ENCODE results near the gene CRADD. TPM values are rescaled to one million over a fixed set of nuclear protein-coding genes. Genes with fewer than 3 reads are reported as not detected.
"Not testable (repeated sequence)": the region's sequence is repeated elsewhere in the genome, so short reads cannot be mapped to it uniquely, and the experiment has no call there.

The CRADD gene
- total and polyA plus RNA-seq, 2 of the 4 experiments (the other 2 are of a cell fraction), result 11.1 to 14.0 TPM

DNA sequence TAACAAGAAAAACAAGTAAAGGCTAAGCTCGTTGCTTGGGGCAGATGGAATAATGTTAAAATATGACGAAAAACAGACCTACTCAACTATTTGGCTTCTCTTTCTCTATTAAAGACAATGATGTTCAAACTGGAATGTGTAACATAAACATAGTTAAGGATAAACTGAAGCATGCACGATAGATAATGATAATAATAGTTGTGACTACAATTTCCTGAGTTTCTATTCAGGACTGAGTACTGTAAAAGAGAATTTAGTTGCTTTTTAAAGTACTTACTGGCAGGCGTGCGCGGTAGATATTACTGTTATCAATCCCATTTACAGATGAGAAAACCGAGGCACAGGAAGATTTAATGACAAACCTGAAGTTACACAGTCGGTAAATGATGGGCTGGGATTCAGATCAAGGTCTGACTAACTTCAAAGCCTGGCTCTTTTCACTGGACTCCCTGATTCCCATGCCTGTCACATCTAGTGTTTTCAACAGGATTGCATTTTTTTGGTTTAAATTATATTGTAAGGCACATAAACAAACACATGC lies 103.0 kb downstream of the CRADD start:
- intact Hi-C loops (cut with micrococcal nuclease), result no loop called here
- Histone ChIP-seq H2BK5ac (ENCODE audit: low read depth, low read length, poor library complexity, severe bottlenecking) (peak overlapping the region; percentile 91), H3K18ac (ENCODE audit: low read depth, low read length) (peak overlapping the region; percentile 95; the same call in 1 of the 2 replicates), H3K9me1 (ENCODE audit: insufficient read depth, low read length) (peaks cover 10% of the 10 kb centered on the region), H3K56ac (ENCODE audit: extremely low read depth, insufficient read depth, low read length) (peak overlapping the region; percentile 33; the same call in 1 of the 2 replicates), H3K4ac (ENCODE audit: low read depth, low read length) (peak overlapping the region; percentile 76), H3K27ac (ENCODE audit: insufficient read depth, low read length) (peak overlapping the region; percentile 84), H2AK9ac (replicated peaks; ENCODE audit: low read depth, low read length, poor library complexity) (no peak overlapping the region), H2AK5ac (ENCODE audit: low read depth, low read length) (peak overlapping the region; percentile 56), H3K14ac (replicated peaks; ENCODE audit: low read depth, low read length) (peak overlapping the region; percentile 82), H4K8ac (ENCODE audit: low read depth in 2 of 2, low read length in 2 of 2) (peak overlapping the region; percentile 58 to 91), H3K23ac (ENCODE audit: low read depth, low read length) (peak overlapping the region; percentile 64; the same call in 1 of the 2 replicates), H3K79me1 (ENCODE audit: low read depth in 1 of 2, low read length in 2 of 2) (peaks cover 8 to 16% of the 10 kb centered on the region in 2 experiments; a peak in 3 of 4 replicates), H4K5ac (ENCODE audit: low read depth, low read length) (peak overlapping the region; percentile 89; the same call in 1 of the 2 replicates), H2AFZ (replicated peaks; ENCODE audit: low read length, poor library complexity) (no peak overlapping the region), H3K4me1 (ENCODE audit: control insufficient read depth, insufficient read depth, low read length) (peaks cover 29% of the 10 kb centered on the region), H2BK15ac (ENCODE audit: low read depth, low read length) (peak overlapping the region; percentile 87), H3K36me3 (ENCODE audit: control insufficient read depth, insufficient read depth, low read length) (no peaks in the 10 kb centered on the region), H3K27me3 (ENCODE audit: control insufficient read depth, insufficient read depth, low read length) (no peaks in the 10 kb centered on the region), H3K4me3 (ENCODE audit: insufficient read depth, low read depth, low read length) (no peak overlapping the region), H4K20me1 (ENCODE audit: insufficient read depth, low read length) (no peaks in the 10 kb centered on the region), H4K91ac (ENCODE audit: insufficient read depth, low read depth, low read length) (peak overlapping the region; percentile 87), H3K4me2 (ENCODE audit: low read depth, low read length) (peak overlapping the region; percentile 51; the same call in 1 of the 2 replicates), H3K9ac (ENCODE audit: low read depth, low read length) (peak overlapping the region; percentile 52; the same call in 1 of the 2 replicates), H2BK20ac (ENCODE audit: low read depth, low read length) (peak overlapping the region; percentile 92), H3K9me3 (ENCODE audit: control insufficient read depth, insufficient read depth, low read length) (no peaks in the 10 kb centered on the region), H2BK120ac (ENCODE audit: low read depth, low read length) (peak overlapping the region; percentile 95)
- ChIA-PET CTCF (interaction anchor here (1.0 kb wide), 1 partner anchor 321 kb away, joined by 3 read pairs; no protein-coding TSS in a partner anchor), POLR2A (ENCODE audit: unreplicated experiment) (no interaction called here)
- in situ Hi-C loops (cut with MboI; ENCODE audit: low sequenced_read_pairs), result no loop called here
- no CpG with 5 or more reads among the region's 8 CpGs for WGBS, 2 experiments (ENCODE audit: extremely low coverage in 2 of 2, insufficient read length in 1 of 2)
- DNase-seq, result peak; percentile 53
- peak; percentile 18; the same call in 1 of the 2 replicates for ATAC-seq (ENCODE audit: low read depth)
- TF ChIP-seq, protein P1, sequence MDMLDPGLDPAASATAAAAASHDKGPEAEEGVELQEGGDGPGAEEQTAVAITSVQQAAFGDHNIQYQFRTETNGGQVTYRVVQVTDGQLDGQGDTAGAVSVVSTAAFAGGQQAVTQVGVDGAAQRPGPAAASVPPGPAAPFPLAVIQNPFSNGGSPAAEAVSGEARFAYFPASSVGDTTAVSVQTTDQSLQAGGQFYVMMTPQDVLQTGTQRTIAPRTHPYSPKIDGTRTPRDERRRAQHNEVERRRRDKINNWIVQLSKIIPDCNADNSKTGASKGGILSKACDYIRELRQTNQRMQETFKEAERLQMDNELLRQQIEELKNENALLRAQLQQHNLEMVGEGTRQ (IDR thresholded peaks at IDR 0.05; ENCODE audit: low read depth, low read length), result no peak
- peak; percentile 40 for TF ChIP-seq RCOR1 (IDR thresholded peaks at IDR 0.05; ENCODE audit: insufficient replicate concordance, low read length)
- dilution Hi-C loops (cut with HindIII; ENCODE audit: low sequenced_read_pairs, unreplicated experiment), result no loop called here
- BruUV-seq (replicated peaks), result no TSS peak

DNA sequence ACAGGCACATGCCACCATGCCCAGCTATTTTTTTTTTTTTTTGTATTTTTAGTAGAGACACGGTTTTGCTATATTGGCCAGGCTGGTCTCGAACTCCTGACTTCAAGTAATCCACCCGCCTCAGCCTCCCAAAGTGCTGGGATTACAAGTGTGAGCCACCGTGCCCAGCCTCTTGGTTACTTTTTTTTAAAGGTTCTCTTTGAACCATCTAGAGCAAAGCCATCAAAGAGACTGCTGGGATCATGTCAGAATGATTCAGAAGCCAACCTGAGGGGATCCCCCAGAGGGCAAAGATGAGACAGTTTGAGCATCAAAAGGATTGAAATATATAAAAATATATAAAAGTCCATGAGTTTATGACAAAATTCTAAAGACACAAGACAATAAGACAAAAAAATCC lies 103.7 kb downstream of the CRADD start:
- H3K36me3 ChIP-seq (ENCODE audit: control insufficient read depth, insufficient read depth, low read length); H2AFZ ChIP-seq (replicated peaks; ENCODE audit: low read length, poor library complexity); dilution Hi-C loops (cut with HindIII; ENCODE audit: low sequenced_read_pairs, unreplicated experiment); in situ Hi-C loops (cut with MboI; ENCODE audit: low sequenced_read_pairs); H3K4me3 ChIP-seq (ENCODE audit: insufficient read depth, low read depth, low read length); DNase-seq; H4K20me1 ChIP-seq (ENCODE audit: insufficient read depth, low read length); H3K23ac ChIP-seq (ENCODE audit: low read depth, low read length); intact Hi-C loops (cut with micrococcal nuclease); H3K27me3 ChIP-seq (ENCODE audit: control insufficient read depth, insufficient read depth, low read length); POLR2A ChIA-PET (ENCODE audit: unreplicated experiment); H3K9me3 ChIP-seq (ENCODE audit: control insufficient read depth, insufficient read depth, low read length); H3K9ac ChIP-seq (ENCODE audit: low read depth, low read length); BruUV-seq (replicated peaks); H3K27ac ChIP-seq (ENCODE audit: insufficient read depth, low read length); H3K56ac ChIP-seq (ENCODE audit: extremely low read depth, insufficient read depth, low read length); CTCF ChIA-PET; H2AK9ac ChIP-seq (replicated peaks; ENCODE audit: low read depth, low read length, poor library complexity); H3K4me2 ChIP-seq (ENCODE audit: low read depth, low read length); ATAC-seq (ENCODE audit: low read depth): not testable (repeated sequence)
- Histone ChIP-seq H2BK5ac (ENCODE audit: low read depth, low read length, poor library complexity, severe bottlenecking) (peak overlapping the region; percentile 91), H2BK120ac (ENCODE audit: low read depth, low read length) (peak overlapping the region; percentile 74), H4K5ac (ENCODE audit: low read depth, low read length) (peak overlapping the region; percentile 40; the same call in 1 of the 2 replicates), H4K8ac (ENCODE audit: low read depth in 2 of 2, low read length in 2 of 2) (peak overlapping the region; percentile 58 to 77; a peak in 2 of 4 replicates), H2BK15ac (ENCODE audit: low read depth, low read length) (peak overlapping the region; percentile 88; the same call in 2 of the 3 replicates), H3K18ac (ENCODE audit: low read depth, low read length) (peak overlapping the region; percentile 65; the same call in 1 of the 2 replicates), H2BK20ac (ENCODE audit: low read depth, low read length) (peak overlapping the region; percentile 88), H3K9me1 (ENCODE audit: insufficient read depth, low read length) (peaks cover 10% of the 10 kb centered on the region), H3K79me1 (ENCODE audit: low read depth in 1 of 2, low read length in 2 of 2) (peaks cover 4 to 11% of the 10 kb centered on the region in 2 experiments; a peak in 3 of 4 replicates), H3K14ac (replicated peaks; ENCODE audit: low read depth, low read length) (peak overlapping the region; percentile 30; the same call in 1 of the 2 replicates), H2AK5ac (ENCODE audit: low read depth, low read length) (peak overlapping the region; percentile 44; the same call in 1 of the 2 replicates), H4K91ac (ENCODE audit: insufficient read depth, low read depth, low read length) (peak overlapping the region; percentile 70), H3K4ac (ENCODE audit: low read depth, low read length) (peak overlapping the region; percentile 73; the same call in 1 of the 2 replicates), H3K4me1 (ENCODE audit: control insufficient read depth, insufficient read depth, low read length) (peaks cover 35% of the 10 kb centered on the region)
- WGBS, 2 experiments (ENCODE audit: extremely low coverage in 2 of 2, insufficient read length in 1 of 2), result no CpG with 5 or more reads among the region's 4 CpGs

Data from IMR-90 (cell line).